ENCODE measurements around the gene EIF5. TPM values are rescaled to one million over a fixed set of nuclear protein-coding genes. Genes with fewer than 3 reads are reported as not detected.

EIF5 gene
- total and polyA plus RNA-seq, 4 donors: 120 to 239 (median 171) TPM

- 87% methylated on average over 16 of the region's 16 CpGs for WGBS (ENCODE audit: insufficient coverage)
- Histone ChIP-seq H3K4me1 (ENCODE audit: control insufficient read depth, insufficient read depth, low read length) (peaks cover 22% of the 10 kb centered on the region), H3K4me3 (ENCODE audit: low read depth, low read length) (no peak overlapping the region), H3K27ac (ENCODE audit: low read depth, low read length) (no peak overlapping the region), H3K9me3 (ENCODE audit: control insufficient read depth, insufficient read depth, low read length) (no peaks in the 10 kb centered on the region), H3K27me3 (ENCODE audit: control insufficient read depth, insufficient read depth, low read length) (no peaks in the 10 kb centered on the region), H3K36me3 (ENCODE audit: control insufficient read depth, insufficient read depth, low read length) (no peaks in the 10 kb centered on the region)
- no peak for DNase-seq (ENCODE audit: low read depth in 4 of 6, low spot score in 6 of 6)
These were observed 17.3 kb upstream of the EIF5 start for GRCh38 chr14:103316721-103317121.

DNA sequence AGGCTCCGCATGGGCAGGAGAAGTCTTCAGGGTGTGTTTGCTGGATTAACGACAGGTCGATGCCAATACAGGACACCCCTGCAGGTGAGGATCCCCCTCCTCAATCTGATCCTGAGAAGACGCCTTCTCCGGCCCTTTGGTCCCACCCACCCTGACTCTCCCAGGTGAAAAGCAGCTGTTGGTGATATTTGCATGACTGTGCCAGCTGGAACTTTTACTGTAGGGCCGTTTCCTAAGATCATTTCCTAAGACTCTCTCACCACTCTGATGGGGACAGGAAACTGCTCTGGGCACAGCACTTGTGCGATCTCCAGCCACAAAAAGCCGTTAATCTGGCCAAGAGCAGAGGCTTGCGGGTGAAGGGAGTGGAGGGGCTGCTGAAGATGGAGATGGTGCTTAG is 16.8 kb upstream of the EIF5 start:
- 54% methylated on average over 7 of the region's 9 CpGs for WGBS (ENCODE audit: insufficient coverage)
- peaks cover 17% of the 10 kb centered on the region for H3K4me1 ChIP-seq (ENCODE audit: control insufficient read depth, insufficient read depth, low read length)
- DNase-seq (ENCODE audit: low read depth in 4 of 6, low spot score in 6 of 6): no peak
- H3K9me3 ChIP-seq (ENCODE audit: control insufficient read depth, insufficient read depth, low read length): no peaks in the 10 kb centered on the region
- H3K4me3 ChIP-seq (ENCODE audit: low read depth, low read length): no peak overlapping the region
- no peaks in the 10 kb centered on the region for H3K27me3 ChIP-seq (ENCODE audit: control insufficient read depth, insufficient read depth, low read length)
- H3K27ac ChIP-seq (ENCODE audit: low read depth, low read length): no peak overlapping the region
- no peaks in the 10 kb centered on the region for H3K36me3 ChIP-seq (ENCODE audit: control insufficient read depth, insufficient read depth, low read length)

GRCh38 chr14:103317976-103318580 is 16.0 kb upstream of the EIF5 start:
- Histone ChIP-seq H3K9me3 (ENCODE audit: control insufficient read depth, insufficient read depth, low read length) (no peaks in the 10 kb centered on the region), H3K4me1 (ENCODE audit: control insufficient read depth, insufficient read depth, low read length) (peaks cover 14% of the 10 kb centered on the region), H3K36me3 (ENCODE audit: control insufficient read depth, insufficient read depth, low read length) (no peaks in the 10 kb centered on the region), H3K4me3 (ENCODE audit: low read depth, low read length) (no peak overlapping the region), H3K27ac (ENCODE audit: low read depth, low read length) (no peak overlapping the region), H3K27me3 (ENCODE audit: control insufficient read depth, insufficient read depth, low read length) (no peaks in the 10 kb centered on the region)
- 83% methylated on average over 10 of the region's 10 CpGs for WGBS (ENCODE audit: insufficient coverage)
- no peak for DNase-seq (ENCODE audit: low read depth in 4 of 6, low spot score in 6 of 6)

GRCh38 chr14:103318750-103319419 is 15.2 kb upstream of the EIF5 start:
- H3K27ac ChIP-seq (ENCODE audit: low read depth, low read length): no peak overlapping the region
- H3K27me3 ChIP-seq (ENCODE audit: control insufficient read depth, insufficient read depth, low read length): no peaks in the 10 kb centered on the region
- no peak overlapping the region for H3K4me3 ChIP-seq (ENCODE audit: low read depth, low read length)
- 90% methylated on average over 3 of the region's 6 CpGs for WGBS (ENCODE audit: insufficient coverage)
- H3K36me3 ChIP-seq (ENCODE audit: control insufficient read depth, insufficient read depth, low read length): no peaks in the 10 kb centered on the region
- peaks cover 14% of the 10 kb centered on the region for H3K4me1 ChIP-seq (ENCODE audit: control insufficient read depth, insufficient read depth, low read length)
- no peaks in the 10 kb centered on the region for H3K9me3 ChIP-seq (ENCODE audit: control insufficient read depth, insufficient read depth, low read length)
- no peak for DNase-seq (ENCODE audit: low read depth in 4 of 6, low spot score in 6 of 6)

DNA sequence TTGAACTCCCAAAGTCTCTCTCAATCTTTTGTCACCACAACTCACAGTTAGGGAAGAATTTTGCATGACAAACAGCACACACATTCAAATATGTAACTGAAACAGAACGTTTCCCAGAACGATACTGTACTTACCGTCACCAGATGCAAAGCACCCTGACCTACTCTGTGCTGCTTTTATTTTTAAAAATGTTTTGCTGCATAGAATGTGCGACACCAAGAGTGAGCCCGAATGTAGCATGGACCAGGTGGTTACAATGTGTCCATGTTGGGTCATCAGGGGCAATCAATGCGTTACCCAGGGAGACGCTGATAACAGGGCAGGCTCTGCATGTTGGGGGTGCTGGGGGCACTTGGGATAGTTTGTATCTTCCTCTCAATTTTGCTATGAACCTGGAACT is 14.6 kb upstream of the EIF5 start:
- Histone ChIP-seq H3K4me1 (ENCODE audit: control insufficient read depth, insufficient read depth, low read length) (peaks cover 13% of the 10 kb centered on the region), H3K4me3 (ENCODE audit: low read depth, low read length) (no peak overlapping the region), H3K27me3 (ENCODE audit: control insufficient read depth, insufficient read depth, low read length) (no peaks in the 10 kb centered on the region), H3K36me3 (ENCODE audit: control insufficient read depth, insufficient read depth, low read length) (no peaks in the 10 kb centered on the region), H3K9me3 (ENCODE audit: control insufficient read depth, insufficient read depth, low read length) (no peaks in the 10 kb centered on the region), H3K27ac (ENCODE audit: low read depth, low read length) (no peak overlapping the region)
- no peak for DNase-seq (ENCODE audit: low read depth in 4 of 6, low spot score in 6 of 6)
- WGBS (ENCODE audit: insufficient coverage): 98% methylated on average over 4 of the region's 7 CpGs

DNA sequence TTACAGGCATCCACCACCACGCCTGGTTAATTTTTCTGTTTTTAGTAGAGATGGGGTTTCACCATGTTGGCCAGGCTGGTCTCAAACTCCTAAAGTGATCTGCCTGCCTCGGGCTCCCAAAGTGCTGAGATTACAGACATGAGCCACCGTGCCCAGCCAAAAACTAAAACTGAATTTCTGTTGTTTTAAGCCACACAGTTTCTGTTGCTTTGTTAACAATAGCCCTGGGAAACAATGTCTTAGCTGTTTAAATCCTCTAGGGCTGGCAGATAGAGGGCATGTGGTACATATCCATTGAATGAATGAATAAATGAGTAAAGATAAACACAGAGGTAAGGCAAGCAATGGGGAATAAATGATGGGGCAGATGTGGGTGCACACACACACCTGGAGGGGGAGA is 8.0 kb upstream of the EIF5 start:
- no peaks in the 10 kb centered on the region for H3K27me3 ChIP-seq (ENCODE audit: control insufficient read depth, insufficient read depth, low read length)
- no peak overlapping the region for H3K27ac ChIP-seq (ENCODE audit: low read depth, low read length)
- 78% methylated on average over 3 of the region's 3 CpGs for WGBS (ENCODE audit: insufficient coverage)
- no peaks in the 10 kb centered on the region for H3K36me3 ChIP-seq (ENCODE audit: control insufficient read depth, insufficient read depth, low read length)
- H3K4me3 ChIP-seq (ENCODE audit: low read depth, low read length): no peak overlapping the region
- no peaks in the 10 kb centered on the region for H3K4me1 ChIP-seq (ENCODE audit: control insufficient read depth, insufficient read depth, low read length)
- H3K9me3 ChIP-seq (ENCODE audit: control insufficient read depth, insufficient read depth, low read length): no peaks in the 10 kb centered on the region
- no peak for DNase-seq (ENCODE audit: low read depth in 4 of 6, low spot score in 6 of 6)

DNA sequence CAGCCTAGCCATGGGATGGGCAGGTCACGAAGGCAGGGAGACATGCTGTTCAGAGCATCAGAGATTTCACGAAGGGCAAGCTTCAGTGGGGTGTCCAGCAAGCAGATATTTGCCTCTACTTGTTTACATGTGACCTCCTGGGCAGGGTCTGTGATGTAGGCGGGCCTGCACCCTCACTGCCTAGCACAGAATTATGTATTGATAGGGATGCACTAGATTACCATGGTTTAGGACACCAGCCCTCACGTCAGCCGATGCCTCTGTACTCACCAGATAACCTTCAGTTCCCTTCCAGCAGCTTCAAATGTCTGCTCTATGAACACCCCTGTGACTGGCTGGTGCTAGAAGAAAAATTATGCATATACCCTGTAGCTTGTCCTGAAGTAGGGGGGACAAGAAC is 5.1 kb upstream of the EIF5 start:
- H3K27me3 ChIP-seq (ENCODE audit: control insufficient read depth, insufficient read depth, low read length): no peaks in the 10 kb centered on the region
- no peaks in the 10 kb centered on the region for H3K9me3 ChIP-seq (ENCODE audit: control insufficient read depth, insufficient read depth, low read length)
- peaks cover 10% of the 10 kb centered on the region for H3K4me1 ChIP-seq (ENCODE audit: control insufficient read depth, insufficient read depth, low read length)
- no peak overlapping the region for H3K27ac ChIP-seq (ENCODE audit: low read depth, low read length)
- 80% methylated on average over 2 of the region's 5 CpGs for WGBS (ENCODE audit: insufficient coverage)
- no peak for DNase-seq (ENCODE audit: low read depth in 4 of 6, low spot score in 6 of 6)
- H3K36me3 ChIP-seq (ENCODE audit: control insufficient read depth, insufficient read depth, low read length): no peaks in the 10 kb centered on the region
- no peak overlapping the region for H3K4me3 ChIP-seq (ENCODE audit: low read depth, low read length)

GRCh38 chr14:103329401-103330347 is 4.4 kb upstream of the EIF5 start:
- H3K4me1 ChIP-seq (ENCODE audit: control insufficient read depth, insufficient read depth, low read length): peaks cover 10% of the 10 kb centered on the region
- no peak overlapping the region for H3K4me3 ChIP-seq (ENCODE audit: low read depth, low read length)
- H3K27me3 ChIP-seq (ENCODE audit: control insufficient read depth, insufficient read depth, low read length): no peaks in the 10 kb centered on the region
- no peak overlapping the region for H3K27ac ChIP-seq (ENCODE audit: low read depth, low read length)
- H3K9me3 ChIP-seq (ENCODE audit: control insufficient read depth, insufficient read depth, low read length): no peaks in the 10 kb centered on the region
- no peak for DNase-seq (ENCODE audit: low read depth in 4 of 6, low spot score in 6 of 6)
- 79% methylated on average over 11 of the region's 14 CpGs for whole genome bisulfite sequencing (ENCODE audit: insufficient coverage)
- H3K36me3 ChIP-seq (ENCODE audit: control insufficient read depth, insufficient read depth, low read length): no peaks in the 10 kb centered on the region

GRCh38 chr14:103330536-103330935 is 3.5 kb upstream of the EIF5 start:
- WGBS (ENCODE audit: insufficient coverage): no CpG with 5 or more reads among the region's 2 CpGs

More at GRCh38 chr14:103330536-103330935, 3.5 kb upstream of the EIF5 start:
- H3K27ac ChIP-seq (ENCODE audit: low read depth, low read length): no peak overlapping the region
- no peaks in the 10 kb centered on the region for H3K36me3 ChIP-seq (ENCODE audit: control insufficient read depth, insufficient read depth, low read length)
- no peaks in the 10 kb centered on the region for H3K27me3 ChIP-seq (ENCODE audit: control insufficient read depth, insufficient read depth, low read length)
- H3K9me3 ChIP-seq (ENCODE audit: control insufficient read depth, insufficient read depth, low read length): no peaks in the 10 kb centered on the region
- H3K4me1 ChIP-seq (ENCODE audit: control insufficient read depth, insufficient read depth, low read length): peaks cover 14% of the 10 kb centered on the region
- no peak for DNase-seq (ENCODE audit: low read depth in 4 of 6, low spot score in 6 of 6)
- H3K4me3 ChIP-seq (ENCODE audit: low read depth, low read length): no peak overlapping the region
